Osteoblast (primary cell): Measurements from ENCODE around the gene MAPRE2. TPM values are rescaled to one million over a fixed set of nuclear protein-coding genes. Genes with fewer than 3 reads are reported as not detected.

Experiments
- DNase-seq: peaks from one replicate; pipeline ENCODE4 v3.0.0; 2011; ENCODE audit warnings: low spot score, mixed read lengths; ENCODE audit not compliant: insufficient read length; ENCODE audit errors: missing footprints
- H2AFZ ChIP-seq: 2 replicates; pipeline ENCODE4 v1.6.0; 2011; ENCODE audit warnings: mild to moderate bottlenecking, low read length
- H3K27ac ChIP-seq: 2 replicates; pipeline ENCODE4 v1.5.1; 2011; ENCODE audit warnings: mild to moderate bottlenecking, low read depth, low read length, moderate library complexity
- H3K27me3 ChIP-seq: 2 replicates; pipeline ENCODE4 v1.6.0; 2012; ENCODE audit warnings: mild to moderate bottlenecking, control low read depth, inconsistent platforms, low read length, moderate library complexity; ENCODE audit not compliant: insufficient read depth
- H3K36me3 ChIP-seq: 2 replicates; pipeline ENCODE4 v1.5.1; 2011; ENCODE audit warnings: mild to moderate bottlenecking, low read length, control low read depth, moderate library complexity; ENCODE audit not compliant: insufficient read depth
- H3K4me1 ChIP-seq: 2 replicates; pipeline ENCODE4 v1.5.1; 2011; ENCODE audit warnings: mild to moderate bottlenecking, low read length, control low read depth, moderate library complexity; ENCODE audit not compliant: insufficient read depth
- H3K4me2 ChIP-seq: 2 replicates; pipeline ENCODE4 v1.6.0; 2011; ENCODE audit warnings: mild to moderate bottlenecking, low read length; ENCODE audit not compliant: insufficient read depth
- H3K4me3 ChIP-seq: fragments of 200-600 bp; sonication (generic); 3 replicates; pipeline ENCODE4 v1.5.1; 2012; ENCODE audit warnings: mild to moderate bottlenecking, low read length, inconsistent platforms; ENCODE audit not compliant: insufficient read depth
- H3K79me2 ChIP-seq: 2 replicates; pipeline ENCODE4 v1.6.0; 2012; ENCODE audit warnings: mild to moderate bottlenecking, low read length, control low read depth, inconsistent platforms; ENCODE audit not compliant: insufficient read depth
- H3K9me3 ChIP-seq: 2 replicates; pipeline ENCODE4 v1.5.1; 2011; ENCODE audit warnings: low read depth, low read length, control low read depth
- H4K20me1 ChIP-seq: 2 replicates; pipeline ENCODE4 v1.6.0; 2012; ENCODE audit warnings: mild to moderate bottlenecking, low read length, control low read depth; ENCODE audit not compliant: insufficient read depth
- CTCF ChIP-seq: IDR thresholded peaks from 2 replicates; pipeline ENCODE4 v1.5.1; 2011; ENCODE audit warnings: mild to moderate bottlenecking, low read depth, low read length, moderate library complexity; ENCODE audit errors: extremely low read depth
- total RNA-seq: library from RNA; depleted of rRNA; stranded (reverse); fragments of >200 nt; gene quantifications from 2 replicates; pipeline ENCODE4 v1.2.3, GENCODE V29; 2012

The MAPRE2 gene
- total RNA-seq, 1 donor: 21.7 TPM

DNA sequence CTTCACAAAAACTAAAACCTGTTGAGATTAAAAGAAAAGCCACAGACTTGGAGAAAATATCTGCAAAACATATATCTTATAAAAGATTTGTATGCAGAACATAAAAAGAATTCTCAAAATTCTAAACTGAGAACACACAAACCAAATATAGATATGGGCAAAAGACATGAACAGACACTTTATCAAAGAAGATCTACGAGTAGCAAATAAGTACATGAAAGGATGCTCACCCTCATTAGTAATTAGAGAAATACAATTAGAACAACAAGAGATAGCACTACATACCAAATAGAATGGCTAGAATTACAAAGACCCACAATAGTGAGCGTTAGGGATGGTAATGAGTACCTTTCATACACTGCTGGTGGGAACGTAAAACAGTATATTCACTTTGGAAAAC is 135.7 kb downstream of the MAPRE2 start:
- H3K79me2 ChIP-seq: no peaks in the 10 kb centered on the region
- peaks cover 5% of the 10 kb centered on the region for H3K27me3 ChIP-seq
- H3K4me3 ChIP-seq: no peak overlapping the region
- no peaks in the 10 kb centered on the region for H3K4me1 ChIP-seq
- no peak for DNase-seq
- H3K9me3 ChIP-seq: no peaks in the 10 kb centered on the region
- H3K27ac ChIP-seq: no peak overlapping the region
- H3K4me2 ChIP-seq: no peak overlapping the region
- no peak for TF ChIP-seq CTCF
- H2AFZ ChIP-seq: no peak overlapping the region
- H3K36me3 ChIP-seq: no peaks in the 10 kb centered on the region
- H4K20me1 ChIP-seq: no peaks in the 10 kb centered on the region

- H3K4me3 ChIP-seq: no peak overlapping the region
- no peak for TF ChIP-seq CTCF
- H3K4me2 ChIP-seq: no peak overlapping the region
- DNase-seq: no peak
- no peaks in the 10 kb centered on the region for H3K4me1 ChIP-seq
- H3K27ac ChIP-seq: no peak overlapping the region
- no peaks in the 10 kb centered on the region for H3K79me2 ChIP-seq
- no peaks in the 10 kb centered on the region for H3K9me3 ChIP-seq
- peaks cover 3% of the 10 kb centered on the region for H3K27me3 ChIP-seq
- no peak overlapping the region for H2AFZ ChIP-seq
- H4K20me1 ChIP-seq: no peaks in the 10 kb centered on the region
- no peaks in the 10 kb centered on the region for H3K36me3 ChIP-seq
These were observed 137.0 kb downstream of the MAPRE2 start for GRCh38 chr18:35178260-35178659.

DNA sequence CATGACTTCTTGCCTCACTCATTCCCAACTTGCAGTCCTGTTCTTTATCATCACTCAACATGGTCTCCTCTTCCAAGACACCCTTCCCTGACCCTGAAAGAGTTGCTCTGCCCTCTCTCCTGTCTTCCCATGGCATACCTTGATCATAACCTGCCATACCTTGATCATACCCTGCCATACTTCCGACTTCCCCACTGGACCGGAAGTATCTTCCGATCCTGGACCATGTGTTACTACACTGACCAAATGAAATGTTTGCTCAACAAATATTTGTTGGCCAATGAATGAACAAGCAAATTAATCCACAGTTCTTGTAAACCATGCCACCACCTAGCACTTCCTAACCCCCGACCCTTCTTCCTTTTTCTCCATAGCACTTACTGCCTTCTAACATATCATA is 138.7 kb downstream of the MAPRE2 start:
- Histone ChIP-seq H3K4me2 (no peak overlapping the region), H3K4me1 (no peaks in the 10 kb centered on the region), H3K27me3 (peaks cover 11% of the 10 kb centered on the region), H3K79me2 (no peaks in the 10 kb centered on the region), H3K9me3 (no peaks in the 10 kb centered on the region), H4K20me1 (no peaks in the 10 kb centered on the region), H3K4me3 (no peak overlapping the region), H3K36me3 (no peaks in the 10 kb centered on the region), H2AFZ (no peak overlapping the region), H3K27ac (no peak overlapping the region)
- DNase-seq: no peak
- no peak for TF ChIP-seq CTCF

GRCh38 chr18:35180455-35180854 is 139.2 kb downstream of the MAPRE2 start:
- no peak overlapping the region for H3K4me2 ChIP-seq
- no peaks in the 10 kb centered on the region for H3K9me3 ChIP-seq
- H2AFZ ChIP-seq: no peak overlapping the region
- no peaks in the 10 kb centered on the region for H3K36me3 ChIP-seq
- H3K4me1 ChIP-seq: no peaks in the 10 kb centered on the region
- H3K27me3 ChIP-seq: peaks cover 14% of the 10 kb centered on the region
- DNase-seq: no peak
- no peak overlapping the region for H3K27ac ChIP-seq
- H4K20me1 ChIP-seq: no peaks in the 10 kb centered on the region
- TF ChIP-seq CTCF: no peak
- H3K79me2 ChIP-seq: no peaks in the 10 kb centered on the region
- no peak overlapping the region for H3K4me3 ChIP-seq
